Left ventricle myocardium inferior (tissue), 1 donor: ENCODE results near the gene PDE4B. TPM values are rescaled to one million over a fixed set of nuclear protein-coding genes. Genes with fewer than 3 reads are reported as not detected.

Experiments
- DNase-seq: peaks from one replicate; pipeline ENCODE4 v3.0.0-alpha.2; 2020
- H3K27ac ChIP-seq: fragments of 200-600 bp; replicated peaks from 2 replicates; pipeline ENCODE4 v1.8.0; 2021
- H3K27me3 ChIP-seq: fragments of 200-600 bp; 2 replicates; pipeline ENCODE4 v1.8.0; 2021; ENCODE audit warnings: low read depth
- H3K36me3 ChIP-seq: fragments of 200-600 bp; 2 replicates; pipeline ENCODE4 v1.8.0; 2021
- H3K4me1 ChIP-seq: fragments of 200-600 bp; 2 replicates; pipeline ENCODE4 v1.8.0; 2021
- H3K4me3 ChIP-seq: fragments of 200-600 bp; 2 replicates; pipeline ENCODE4 v1.8.0; 2021; ENCODE audit warnings: mild to moderate bottlenecking, moderate library complexity
- H3K9me3 ChIP-seq: fragments of 200-600 bp; replicated peaks from 2 replicates; pipeline ENCODE4 v1.8.0; 2021
- intact Hi-C: fragments of 100-400 bp; cut with micrococcal nuclease; formaldehyde crosslinking; loops from one replicate; pipeline ENCODE4 v1.11.0; 2022
- total RNA-seq: library from RNA; stranded (reverse); fragmentation: NEBNext Ultra II Directional; extraction: Animal tissue kit (Norgen Biotek cat#: 25700); gene quantifications from one replicate; pipeline ENCODE4 v1.2.1, GENCODE V29; 2021
- TF ChIP-seq, protein P1 (sequence below): fragments of 200-600 bp; IDR thresholded peaks from 2 replicates; pipeline ENCODE4 v1.8.0; 2021; ENCODE audit warnings: antibody characterized with exemption, mild to moderate bottlenecking, borderline replicate concordance
- donor health status: DM: no; HTN: yes; CAD: no; lungs with severe emphysema.

The PDE4B gene
- total RNA-seq, 1 donor from 2014 or later = 3.5 TPM

DNA sequence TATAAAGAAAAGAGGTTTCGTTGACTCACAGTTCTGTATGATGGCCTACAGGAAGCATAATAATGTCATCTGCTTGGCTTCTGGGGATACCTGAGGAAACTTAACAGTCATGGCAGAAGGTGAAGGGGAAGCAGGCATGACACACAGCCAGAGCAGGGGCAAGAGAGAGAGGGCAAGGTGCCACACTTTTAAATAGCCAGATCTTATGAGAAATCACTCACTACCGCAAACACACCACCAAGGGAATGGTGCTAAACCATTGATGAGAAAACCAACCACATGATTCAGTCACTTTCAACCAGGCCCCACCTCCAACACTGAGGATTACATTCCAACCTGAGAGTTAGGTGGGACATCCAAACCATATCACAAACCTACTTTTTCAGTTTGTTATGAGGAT is 495.4 kb downstream of the PDE4B start:
- DNase-seq = no peak
- Histone ChIP-seq H3K27ac (no peak overlapping the region), H3K4me3 (no peak overlapping the region), H3K9me3 (no peaks in the 10 kb centered on the region), H3K36me3 (no peaks in the 10 kb centered on the region), H3K27me3 (no peaks in the 10 kb centered on the region), H3K4me1 (peaks cover 10% of the 10 kb centered on the region)
- intact Hi-C loops = no loop called here
- TF ChIP-seq, protein P1, sequence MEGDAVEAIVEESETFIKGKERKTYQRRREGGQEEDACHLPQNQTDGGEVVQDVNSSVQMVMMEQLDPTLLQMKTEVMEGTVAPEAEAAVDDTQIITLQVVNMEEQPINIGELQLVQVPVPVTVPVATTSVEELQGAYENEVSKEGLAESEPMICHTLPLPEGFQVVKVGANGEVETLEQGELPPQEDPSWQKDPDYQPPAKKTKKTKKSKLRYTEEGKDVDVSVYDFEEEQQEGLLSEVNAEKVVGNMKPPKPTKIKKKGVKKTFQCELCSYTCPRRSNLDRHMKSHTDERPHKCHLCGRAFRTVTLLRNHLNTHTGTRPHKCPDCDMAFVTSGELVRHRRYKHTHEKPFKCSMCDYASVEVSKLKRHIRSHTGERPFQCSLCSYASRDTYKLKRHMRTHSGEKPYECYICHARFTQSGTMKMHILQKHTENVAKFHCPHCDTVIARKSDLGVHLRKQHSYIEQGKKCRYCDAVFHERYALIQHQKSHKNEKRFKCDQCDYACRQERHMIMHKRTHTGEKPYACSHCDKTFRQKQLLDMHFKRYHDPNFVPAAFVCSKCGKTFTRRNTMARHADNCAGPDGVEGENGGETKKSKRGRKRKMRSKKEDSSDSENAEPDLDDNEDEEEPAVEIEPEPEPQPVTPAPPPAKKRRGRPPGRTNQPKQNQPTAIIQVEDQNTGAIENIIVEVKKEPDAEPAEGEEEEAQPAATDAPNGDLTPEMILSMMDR = no peak

DNA sequence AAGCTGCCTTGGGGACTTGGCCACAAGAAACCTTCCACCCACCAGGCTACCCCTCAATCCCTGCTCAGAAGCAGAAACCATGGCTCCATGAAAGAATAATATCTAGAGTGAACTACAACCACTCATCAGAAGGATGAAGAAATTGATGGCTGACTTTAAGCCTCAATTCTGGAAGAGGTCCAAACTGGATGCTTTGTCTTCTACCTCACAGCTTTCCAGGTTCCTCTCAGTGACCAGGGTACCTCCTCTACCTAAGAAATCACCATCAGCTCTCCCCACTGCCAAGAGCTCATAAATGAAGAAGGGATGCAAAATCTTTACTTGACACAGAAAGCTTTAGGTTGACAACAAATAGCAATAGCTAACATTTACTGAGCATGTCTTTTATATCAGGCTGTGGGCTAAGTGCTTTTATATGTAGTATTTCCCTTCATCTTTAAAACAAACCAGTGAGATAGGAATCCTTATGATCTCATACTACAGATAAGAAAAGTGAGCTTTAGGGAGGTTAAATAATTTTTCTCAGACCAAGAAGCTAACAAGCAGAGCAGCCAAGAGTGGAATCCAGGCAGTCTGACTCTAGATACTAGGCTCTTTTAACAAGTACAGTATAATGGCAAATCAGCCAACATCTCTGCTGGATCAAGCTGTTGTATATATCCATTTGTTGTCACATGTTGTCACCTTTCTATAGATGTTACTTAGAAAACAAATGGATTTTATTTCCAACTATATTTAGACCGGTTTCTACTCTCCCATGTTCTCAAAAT is 498.3 kb downstream of the PDE4B start:
- no peaks in the 10 kb centered on the region for H3K27me3 ChIP-seq
- peaks cover 11% of the 10 kb centered on the region for H3K4me1 ChIP-seq
- DNase-seq = no peak
- TF ChIP-seq, protein P1 = no peak
- intact Hi-C loops = no loop called here
- H3K9me3 ChIP-seq = no peaks in the 10 kb centered on the region
- no peak overlapping the region for H3K4me3 ChIP-seq
- no peaks in the 10 kb centered on the region for H3K36me3 ChIP-seq
- H3K27ac ChIP-seq = no peak overlapping the region

DNA sequence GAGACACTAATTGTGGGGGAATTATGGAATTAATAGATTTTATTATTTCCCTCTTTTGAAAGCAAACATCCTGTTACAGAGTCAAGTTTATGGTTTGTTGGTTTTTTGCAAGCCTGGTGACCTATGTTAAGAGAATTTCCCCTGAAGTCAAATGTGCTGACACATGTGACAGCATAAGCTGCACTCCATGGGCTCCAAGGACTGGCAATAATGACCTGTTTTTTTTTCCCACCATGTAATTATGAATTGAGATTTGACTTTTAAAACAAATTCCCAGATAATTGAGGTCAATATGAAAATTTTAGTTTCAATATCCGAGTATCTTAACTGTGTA is 498.8 kb downstream of the PDE4B start:
- no peaks in the 10 kb centered on the region for H3K36me3 ChIP-seq
- peaks cover 16% of the 10 kb centered on the region for H3K4me1 ChIP-seq
- TF ChIP-seq, protein P1 = no peak
- H3K9me3 ChIP-seq = no peaks in the 10 kb centered on the region
- H3K27me3 ChIP-seq = no peaks in the 10 kb centered on the region
- no peak overlapping the region for H3K4me3 ChIP-seq
- no peak overlapping the region for H3K27ac ChIP-seq
- no peak for DNase-seq
- intact Hi-C loops = no loop called here

DNA sequence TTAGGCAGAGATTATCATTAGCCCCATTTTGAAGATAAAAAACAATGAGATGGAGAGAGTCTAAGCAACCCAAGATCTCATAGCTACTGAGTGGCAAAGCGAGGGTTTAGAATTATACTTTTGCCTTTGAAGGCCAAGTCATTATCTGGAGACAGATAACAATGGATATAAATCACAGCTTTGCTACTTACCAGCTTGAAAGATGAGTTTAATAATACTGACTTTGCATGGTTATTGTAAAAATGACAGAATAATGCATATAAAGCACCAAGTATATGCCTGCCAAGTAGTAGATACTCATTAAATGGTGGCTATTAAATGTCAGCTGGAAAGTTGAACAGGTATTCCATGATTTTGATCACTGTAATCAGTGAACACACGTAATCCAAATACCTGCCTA is 499.6 kb downstream of the PDE4B start:
- H3K4me1 ChIP-seq = peaks cover 16% of the 10 kb centered on the region
- no peaks in the 10 kb centered on the region for H3K9me3 ChIP-seq
- no peak overlapping the region for H3K27ac ChIP-seq
- DNase-seq = no peak
- intact Hi-C loops = no loop called here
- H3K4me3 ChIP-seq = no peak overlapping the region
- TF ChIP-seq, protein P1 = no peak
- H3K36me3 ChIP-seq = no peaks in the 10 kb centered on the region
- no peaks in the 10 kb centered on the region for H3K27me3 ChIP-seq

DNA sequence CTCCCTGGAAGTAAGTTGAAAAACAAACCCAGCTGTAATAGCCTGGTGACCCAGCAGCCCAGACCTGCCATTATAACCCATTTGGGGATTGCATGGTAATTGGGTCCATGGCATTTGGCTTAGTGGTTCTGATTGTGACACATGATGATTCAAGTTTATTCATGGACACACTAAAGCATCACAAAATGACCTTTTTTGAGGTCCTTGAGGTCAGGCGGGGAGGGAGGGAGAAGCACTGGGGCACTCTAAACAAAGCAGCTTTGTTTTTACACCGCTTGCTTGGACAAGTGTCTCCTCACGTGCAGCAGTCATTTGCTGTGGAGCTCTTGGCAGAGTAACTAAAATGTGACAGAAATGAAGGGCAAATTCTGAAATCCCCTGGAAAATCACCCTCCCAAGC is 500.2 kb downstream of the PDE4B start:
- H3K9me3 ChIP-seq = no peaks in the 10 kb centered on the region
- DNase-seq = no peak
- TF ChIP-seq, protein P1 = no peak
- no peak overlapping the region for H3K4me3 ChIP-seq
- intact Hi-C loops = no loop called here
- H3K27ac ChIP-seq = no peak overlapping the region
- H3K27me3 ChIP-seq = no peaks in the 10 kb centered on the region
- H3K36me3 ChIP-seq = no peaks in the 10 kb centered on the region
- peaks cover 16% of the 10 kb centered on the region for H3K4me1 ChIP-seq
